Keratinocyte (primary cell): Measurements from ENCODE around the gene UFD1. TPM values are rescaled to one million over a fixed set of nuclear protein-coding genes. Genes with fewer than 3 reads are reported as not detected.
A peak's percentile ranks its signal among the peaks of the same experiment; 100 is the strongest.

Source experiments
- DNase-seq: peaks from one replicate; pipeline ENCODE4 v3.0.0-alpha.2; 2011; ENCODE audit warnings: low read depth, missing footprints, low spot score
- FAIRE-seq: peaks from 2 replicates; lab custom pipeline; 2011; peaks lifted over from hg19 to GRCh38; lab: Jason Lieb, UNC
- H2AFZ ChIP-seq: 2 replicates; pipeline ENCODE4 v1.6.0; 2012; ENCODE audit warnings: low read length, control low read depth, inconsistent platforms; ENCODE audit not compliant: control insufficient read depth
- H3K27ac ChIP-seq: 2 replicates; pipeline ENCODE4 v1.5.1; 2011; ENCODE audit warnings: low read length; ENCODE audit not compliant: control insufficient read depth, insufficient read depth
- H3K27me3 ChIP-seq: 3 replicates; pipeline ENCODE4 v1.6.0; 2011; ENCODE audit warnings: low read length; ENCODE audit not compliant: control insufficient read depth, insufficient read depth; ENCODE audit errors: extremely low read depth
- H3K36me3 ChIP-seq, 2 experiments: 2 replicates in 1 of 2; 3 replicates in 1 of 2; pipeline ENCODE4 v1.5.1; 2011; ENCODE audit warnings: low read length in 2 of 2, mild to moderate bottlenecking in 1 of 2; ENCODE audit not compliant: control insufficient read depth in 2 of 2, insufficient read depth in 2 of 2; ENCODE audit errors: extremely low read depth in 1 of 2
- H3K4me1 ChIP-seq: 3 replicates; pipeline ENCODE4 v1.5.1; 2011; ENCODE audit warnings: low read length; ENCODE audit not compliant: control insufficient read depth, insufficient read depth; ENCODE audit errors: extremely low read depth
- H3K4me2 ChIP-seq: 3 replicates; pipeline ENCODE4 v1.6.0; 2011; ENCODE audit warnings: low read depth, low read length; ENCODE audit not compliant: control insufficient read depth, insufficient read depth; ENCODE audit errors: extremely low read depth
- H3K4me3 ChIP-seq, 3 experiments: fragments of 200-600 bp in 1 of 3; sonication (generic) in 1 of 3; 2 replicates in 2 of 3; 3 replicates in 1 of 3; pipeline ENCODE4 v1.5.1; 2011 to 2016; ENCODE audit warnings: low read length in 3 of 3, mild to moderate bottlenecking in 3 of 3, control low read depth in 2 of 3, inconsistent platforms in 1 of 3, low read depth in 1 of 3, mixed read lengths in 1 of 3, mixed run types in 1 of 3, moderate library complexity in 1 of 3; ENCODE audit not compliant: control insufficient read depth in 2 of 3, insufficient read depth in 2 of 3; ENCODE audit errors: extremely low read depth in 1 of 3
- H3K79me2 ChIP-seq: 2 replicates; pipeline ENCODE4 v1.6.0; 2012; ENCODE audit warnings: low read length; ENCODE audit not compliant: control insufficient read depth, insufficient read depth
- H3K9ac ChIP-seq: 3 replicates; pipeline ENCODE4 v1.6.0; 2011; ENCODE audit warnings: low read length; ENCODE audit not compliant: control insufficient read depth, insufficient read depth; ENCODE audit errors: extremely low read depth
- H3K9me1 ChIP-seq: 3 replicates; pipeline ENCODE4 v1.6.0; 2011; ENCODE audit warnings: low read length; ENCODE audit not compliant: control insufficient read depth, insufficient read depth; ENCODE audit errors: extremely low read depth
- H3K9me3 ChIP-seq: 2 replicates; pipeline ENCODE4 v1.5.1; 2012; ENCODE audit warnings: low read depth, low read length; ENCODE audit not compliant: control insufficient read depth
- H4K20me1 ChIP-seq: 3 replicates; pipeline ENCODE4 v1.6.0; 2011; ENCODE audit warnings: low read length; ENCODE audit not compliant: control insufficient read depth, insufficient read depth; ENCODE audit errors: extremely low read depth
- EZH2 ChIP-seq: IDR thresholded peaks from one replicate; pipeline ENCODE4 v1.6.1; 2012; ENCODE audit warnings: inconsistent platforms, mild to moderate bottlenecking, low read length, moderate library complexity
- dilution Hi-C: fragments of 300-500 bp; cut with MboI; formaldehyde crosslinking; loops from one replicate; pipeline ENCODE4 v1.7.0; 2020; ENCODE audit warnings: low sequenced_read_pairs; ENCODE audit not compliant: extremely low pct_ligation_motif_present
- polyA plus RNA-seq, 5 experiments: library from polyadenylated mRNA; depleted of rRNA in 3 of 5; stranded (reverse) in 3 of 5; stranded (forward) in 1 of 5; unstranded in 1 of 5; fragments of >200 nt; gene quantifications; 1 replicate in 1 of 5; 2 replicates in 3 of 5; 3 replicates in 1 of 5; pipeline versions ENCODE4 v1.2.1 to v1.2.3, GENCODE V29; 2011 to 2012; ENCODE audit warnings: missing spikeins in 2 of 5, low read depth in 1 of 5, low replicate concordance in 1 of 5
- TF ChIP-seq, protein P1 (sequence below), 3 experiments: IDR thresholded peaks in 1 of 3; conservative IDR thresholded peaks in 1 of 3; optimal IDR thresholded peaks in 1 of 3; 2 replicates in 2 of 3; 3 replicates in 1 of 3; pipeline versions ENCODE3 to v1.5.1; 2011; ENCODE audit warnings: low read length in 3 of 3, mild to moderate bottlenecking in 3 of 3, moderate library complexity in 2 of 3, control low read depth in 1 of 3, inconsistent platforms in 1 of 3; ENCODE audit not compliant: insufficient read depth in 2 of 3; ENCODE audit errors: extremely low read depth in 1 of 3

Gene UFD1
- polyA plus RNA-seq, 1 donor (not counting 4 experiments of a cell fraction or from before 2014, with no cell fraction given) = 145 TPM

DNA sequence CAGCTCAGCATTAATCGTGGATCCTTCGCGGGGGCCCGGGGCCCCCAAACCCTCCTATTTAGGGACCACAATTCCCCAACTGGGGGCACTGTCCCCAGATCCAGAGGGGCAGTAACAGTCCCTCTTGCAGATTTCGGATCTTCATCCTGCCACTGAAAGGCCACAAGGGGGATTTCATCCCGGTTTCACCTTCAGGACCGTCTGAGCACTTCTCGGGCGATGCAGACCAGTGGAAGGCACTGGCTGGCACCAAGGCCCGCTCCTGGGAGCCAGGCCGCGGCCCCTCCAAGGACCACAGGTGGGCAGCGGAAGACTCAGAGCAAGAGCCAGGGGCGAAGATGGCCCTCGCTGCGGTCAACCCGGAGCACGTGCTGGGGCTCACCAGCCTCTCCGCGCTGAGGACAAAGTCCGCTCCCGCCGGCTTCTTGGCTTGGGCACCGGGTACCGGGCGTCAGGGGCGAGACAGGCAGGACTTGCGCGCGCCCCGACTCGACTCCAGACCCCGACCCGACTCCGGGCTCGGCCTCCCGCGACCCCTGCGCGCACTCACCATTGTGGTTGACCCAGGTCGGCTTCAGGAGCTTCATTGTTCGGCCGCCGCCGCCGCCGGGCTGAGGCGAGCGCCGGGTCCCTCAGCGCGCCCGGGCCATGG, 48.0 kb downstream of the UFD1 start:
- Histone ChIP-seq H3K4me2 (peak overlapping the region; percentile 96), H2AFZ (no peak overlapping the region), H3K79me2 (peaks cover 51% of the 10 kb centered on the region), H3K4me3 (peak overlapping the region; percentile 92 to 96 (median 95)), H3K27me3 (no peaks in the 10 kb centered on the region), H3K4me1 (peaks cover 25% of the 10 kb centered on the region), H4K20me1 (peaks cover 20% of the 10 kb centered on the region), H3K9me1 (peaks cover 2% of the 10 kb centered on the region), H3K36me3 (peaks cover 4 to 26% of the 10 kb centered on the region in 2 experiments), H3K9ac (peak overlapping the region; percentile 88), H3K9me3 (no peaks in the 10 kb centered on the region), H3K27ac (peak overlapping the region; percentile 69)
- FAIRE-seq (no peak), DNase-seq (no peak)
- TF ChIP-seq EZH2 = no peak
- TF ChIP-seq, protein P1, sequence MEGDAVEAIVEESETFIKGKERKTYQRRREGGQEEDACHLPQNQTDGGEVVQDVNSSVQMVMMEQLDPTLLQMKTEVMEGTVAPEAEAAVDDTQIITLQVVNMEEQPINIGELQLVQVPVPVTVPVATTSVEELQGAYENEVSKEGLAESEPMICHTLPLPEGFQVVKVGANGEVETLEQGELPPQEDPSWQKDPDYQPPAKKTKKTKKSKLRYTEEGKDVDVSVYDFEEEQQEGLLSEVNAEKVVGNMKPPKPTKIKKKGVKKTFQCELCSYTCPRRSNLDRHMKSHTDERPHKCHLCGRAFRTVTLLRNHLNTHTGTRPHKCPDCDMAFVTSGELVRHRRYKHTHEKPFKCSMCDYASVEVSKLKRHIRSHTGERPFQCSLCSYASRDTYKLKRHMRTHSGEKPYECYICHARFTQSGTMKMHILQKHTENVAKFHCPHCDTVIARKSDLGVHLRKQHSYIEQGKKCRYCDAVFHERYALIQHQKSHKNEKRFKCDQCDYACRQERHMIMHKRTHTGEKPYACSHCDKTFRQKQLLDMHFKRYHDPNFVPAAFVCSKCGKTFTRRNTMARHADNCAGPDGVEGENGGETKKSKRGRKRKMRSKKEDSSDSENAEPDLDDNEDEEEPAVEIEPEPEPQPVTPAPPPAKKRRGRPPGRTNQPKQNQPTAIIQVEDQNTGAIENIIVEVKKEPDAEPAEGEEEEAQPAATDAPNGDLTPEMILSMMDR (optimal IDR thresholded peaks at IDR 0.05 in 1 of 3, IDR thresholded peaks at IDR 0.05 in 1 of 3, conservative IDR thresholded peaks at IDR 0.05 in 1 of 3; ENCODE audit: extremely low read depth in 1 of 3, insufficient read depth in 2 of 3, low read length in 3 of 3) = peak in 1 of 3 experiments; percentile 13
- dilution Hi-C loops = no loop called here

DNA sequence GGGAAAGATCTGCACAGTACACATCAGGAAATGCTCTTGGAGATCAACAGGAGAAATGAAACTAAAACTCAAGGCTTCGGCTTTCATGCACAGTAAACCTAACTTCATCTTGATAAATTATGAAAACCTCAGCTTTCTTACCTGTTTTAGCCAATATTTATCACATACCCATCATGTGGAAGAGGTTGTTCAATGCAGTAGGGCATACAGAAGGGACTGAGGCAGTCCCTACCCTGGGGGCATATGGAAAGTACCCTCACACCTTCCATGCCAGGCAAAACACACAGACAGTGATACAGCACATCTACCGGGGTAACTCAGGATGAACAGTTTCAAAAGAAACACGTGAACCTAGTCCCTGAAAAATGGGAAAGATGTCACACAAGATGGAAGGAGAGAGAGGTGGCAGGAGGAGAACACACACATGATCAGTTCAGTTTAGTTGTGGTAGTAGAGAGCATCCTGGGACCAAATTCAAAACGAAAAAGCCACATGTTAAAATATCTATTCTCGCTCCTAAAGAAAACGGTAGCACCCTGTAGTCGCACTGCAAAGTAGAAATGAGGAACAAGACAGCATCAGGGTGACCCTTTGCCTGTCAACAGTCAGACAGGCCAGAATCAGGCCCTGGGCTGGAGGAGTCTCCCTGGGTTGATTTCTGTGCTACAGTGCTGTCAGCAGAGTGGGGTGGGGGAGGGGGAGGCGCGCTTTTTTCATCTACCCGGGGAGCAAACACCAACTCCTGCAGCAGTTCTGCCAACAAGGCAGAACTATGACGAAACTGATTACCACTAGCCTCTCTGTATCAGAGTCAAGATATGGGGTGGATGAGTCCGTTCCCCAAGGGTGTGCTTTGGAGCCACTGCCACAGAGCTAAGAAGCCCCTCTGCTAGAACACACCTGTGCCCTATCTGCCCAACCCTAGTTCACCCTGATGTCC, 48.8 kb downstream of the UFD1 start:
- DNase-seq (no peak), FAIRE-seq (no peak)
- Histone ChIP-seq H2AFZ (no peak overlapping the region), H3K4me3 (peak overlapping the region; percentile 92 to 96 (median 95)), H3K36me3 (peaks cover 2 to 22% of the 10 kb centered on the region in 2 experiments), H3K4me2 (peak overlapping the region; percentile 96), H3K27me3 (no peaks in the 10 kb centered on the region), H3K27ac (peak overlapping the region; percentile 69), H3K9me3 (no peaks in the 10 kb centered on the region), H3K9ac (peak overlapping the region; percentile 88), H3K4me1 (peaks cover 25% of the 10 kb centered on the region), H3K79me2 (peaks cover 58% of the 10 kb centered on the region), H4K20me1 (peaks cover 24% of the 10 kb centered on the region), H3K9me1 (peaks cover 2% of the 10 kb centered on the region)
- TF ChIP-seq, protein P1 (optimal IDR thresholded peaks at IDR 0.05 in 1 of 3, IDR thresholded peaks at IDR 0.05 in 1 of 3, conservative IDR thresholded peaks at IDR 0.05 in 1 of 3; ENCODE audit: extremely low read depth in 1 of 3, insufficient read depth in 2 of 3, low read length in 3 of 3) = no peak
- TF ChIP-seq EZH2 = no peak
- dilution Hi-C loops = no loop called here
